SH-SY5Y (cell line): ENCODE data around the gene EN2.

ENCODE experiments used
- GATA2 ChIP-seq: IDR thresholded peaks from 2 replicates; pipeline ENCODE4 v1.6.1; 2011; ENCODE audit warnings: mild to moderate bottlenecking, low read depth, low read length
- GATA3 ChIP-seq: IDR thresholded peaks from 2 replicates; pipeline ENCODE4 v1.6.1; 2011; ENCODE audit warnings: low read depth, mild to moderate bottlenecking, low read length, moderate library complexity

DNA sequence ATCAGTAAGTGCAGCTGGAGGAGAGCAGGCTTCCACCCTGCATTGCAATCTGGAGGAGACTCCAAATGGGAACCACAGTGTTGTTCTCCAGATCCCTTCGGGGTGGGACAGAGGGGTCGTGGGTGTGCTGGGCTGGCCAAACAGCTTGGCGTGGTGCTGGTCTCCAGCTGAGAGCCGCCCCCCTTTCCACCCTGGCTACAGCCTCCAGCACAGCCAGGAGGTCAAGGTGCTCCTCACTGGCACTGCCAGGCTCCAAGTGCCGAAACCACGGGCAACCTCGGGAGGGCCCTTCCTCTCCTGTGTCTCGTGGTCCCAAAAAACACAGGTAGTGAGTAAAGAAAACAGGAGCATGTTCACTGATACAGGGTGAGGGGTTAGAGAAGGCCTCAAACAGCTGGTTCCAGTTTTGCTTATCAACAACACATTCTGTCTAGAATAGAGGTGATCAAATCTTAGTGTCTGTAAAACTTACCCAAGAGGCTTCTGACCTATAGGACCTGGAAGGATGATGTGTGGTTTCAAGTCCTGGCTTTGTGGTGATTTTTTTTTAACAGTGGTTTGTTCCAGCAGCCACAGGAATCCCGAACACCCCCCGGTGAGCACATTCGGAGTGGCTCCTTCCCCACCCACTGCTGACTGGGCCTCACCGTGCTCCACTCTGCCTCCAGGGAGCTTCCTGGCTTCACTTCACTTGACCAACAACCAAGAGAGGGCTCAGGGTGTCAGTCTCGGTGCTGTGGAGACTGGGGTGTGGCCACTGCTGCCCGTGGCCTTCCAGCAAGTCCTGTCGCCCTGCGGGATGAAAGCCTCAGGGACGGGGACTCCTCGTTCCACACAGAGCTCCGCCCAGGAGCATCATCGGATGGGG lies 31.2 kb upstream of the EN2 start:
- no peak for TF ChIP-seq GATA3
- TF ChIP-seq GATA2: no peak
